HG03558 (cell line): ENCODE data around the gene PNKD.
"Not testable (repeated sequence)": the region's sequence is repeated elsewhere in the genome, so short reads cannot be mapped to it uniquely, and the experiment has no call there.

ENCODE experiments used
- ATAC-seq: cut with Tn5 transposase; IDR thresholded peaks from one replicate; pipeline ENCODE4 v1.9.1; 2021; ENCODE audit warnings: moderate number of reproducible peaks; ENCODE audit not compliant: unreplicated experiment; ENCODE audit errors: extremely low read depth

Gene PNKD

DNA sequence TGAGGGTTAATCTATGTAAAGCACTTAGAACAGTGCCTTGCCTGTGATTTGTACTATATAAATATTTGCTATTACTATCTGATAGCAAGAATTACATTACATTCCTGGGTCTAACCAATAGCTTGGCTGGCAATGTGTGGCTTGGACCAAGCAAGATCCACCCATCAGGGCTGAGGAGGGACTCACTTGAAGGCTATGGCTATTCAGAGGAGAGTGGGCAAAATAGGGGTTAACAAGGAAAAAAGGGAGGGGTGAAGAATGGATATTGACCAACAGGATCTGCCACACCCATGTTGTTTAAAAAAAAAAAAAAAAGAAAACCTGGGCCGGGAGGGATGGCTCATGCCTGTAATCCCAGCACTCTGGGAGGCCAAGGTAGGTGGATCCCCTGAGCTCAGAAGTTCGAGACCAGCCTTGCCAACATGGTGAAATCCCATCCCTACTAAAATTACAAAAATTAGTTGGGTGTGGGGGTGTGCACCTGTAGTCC is 42.0 kb downstream of the PNKD start:
- no peak for ATAC-seq

DNA sequence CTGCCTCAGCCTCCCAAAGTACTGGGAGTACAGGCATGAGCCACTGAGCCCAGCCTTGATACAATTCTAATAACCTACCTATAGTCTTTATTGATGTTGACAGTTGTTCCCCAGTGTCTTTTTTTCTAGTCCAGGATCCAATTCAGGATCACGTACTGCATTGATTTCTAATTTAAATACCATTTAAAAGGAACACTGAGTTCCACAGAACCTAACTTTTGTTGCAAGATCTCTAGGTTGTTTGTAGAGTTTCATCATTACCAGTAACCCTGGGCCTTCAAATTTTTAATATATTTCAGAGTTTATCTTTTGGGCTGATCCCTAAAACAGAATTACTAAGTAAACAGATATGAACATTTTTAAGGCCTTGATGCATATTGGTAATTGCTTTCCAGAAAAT is 43.0 kb downstream of the PNKD start:
- ATAC-seq: no peak

DNA sequence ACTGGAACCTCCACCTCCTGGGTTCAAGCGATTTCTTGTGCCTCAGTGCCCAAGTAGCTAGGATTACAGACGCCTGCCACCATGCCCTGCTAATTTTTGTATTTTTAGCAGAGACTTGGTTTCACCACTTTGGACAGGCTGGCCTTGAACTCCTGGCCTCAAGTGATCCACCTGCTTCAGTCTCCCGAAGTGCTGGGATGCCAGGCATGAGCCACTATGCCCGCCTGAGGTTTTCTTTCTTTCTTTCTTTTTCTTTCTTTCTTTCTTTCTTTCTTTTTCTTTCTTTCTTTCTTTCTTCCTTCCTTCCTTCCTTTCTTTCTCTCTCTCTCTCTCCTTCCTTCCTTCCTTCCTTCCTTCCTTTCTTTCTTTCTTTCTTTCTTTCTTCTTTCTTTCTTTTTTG is 44.4 kb downstream of the PNKD start:
- ATAC-seq: not testable (repeated sequence)

DNA sequence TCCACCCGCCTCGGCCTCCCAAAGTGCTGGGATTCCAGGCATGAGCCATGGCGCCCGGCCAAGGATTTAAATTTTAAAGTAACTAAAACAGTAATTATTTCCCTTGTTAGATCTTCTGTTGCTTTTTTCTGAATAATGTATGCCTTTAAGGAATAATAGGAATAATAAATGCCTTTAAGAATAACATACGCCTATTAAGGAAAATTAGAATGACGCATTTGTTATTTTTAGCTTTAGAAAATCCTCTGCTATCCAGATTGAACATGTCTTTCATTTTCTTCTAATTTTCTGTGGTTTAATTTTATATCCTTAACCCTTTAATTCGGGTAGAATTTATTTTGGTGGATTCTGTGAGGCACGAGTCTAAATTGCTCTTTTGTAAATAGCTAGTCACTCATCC is 45.1 kb downstream of the PNKD start:
- no peak for ATAC-seq

DNA sequence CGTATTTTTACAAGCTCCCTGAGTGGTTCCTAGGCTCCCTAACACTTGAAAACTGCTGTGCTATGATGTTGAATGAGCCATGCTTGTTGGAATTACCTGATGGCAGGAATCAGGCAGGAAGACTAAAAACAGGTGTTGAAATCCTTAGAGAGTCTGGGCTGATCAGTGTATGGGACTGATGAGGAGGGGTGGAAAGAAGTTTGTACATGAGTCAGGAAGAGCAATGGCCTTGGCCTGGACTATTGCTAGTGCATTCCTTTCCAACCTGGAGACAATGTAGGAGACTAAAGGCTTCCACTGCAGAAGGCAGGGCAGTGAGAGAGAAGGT is 46.9 kb downstream of the PNKD start:
- ATAC-seq: no peak

DNA sequence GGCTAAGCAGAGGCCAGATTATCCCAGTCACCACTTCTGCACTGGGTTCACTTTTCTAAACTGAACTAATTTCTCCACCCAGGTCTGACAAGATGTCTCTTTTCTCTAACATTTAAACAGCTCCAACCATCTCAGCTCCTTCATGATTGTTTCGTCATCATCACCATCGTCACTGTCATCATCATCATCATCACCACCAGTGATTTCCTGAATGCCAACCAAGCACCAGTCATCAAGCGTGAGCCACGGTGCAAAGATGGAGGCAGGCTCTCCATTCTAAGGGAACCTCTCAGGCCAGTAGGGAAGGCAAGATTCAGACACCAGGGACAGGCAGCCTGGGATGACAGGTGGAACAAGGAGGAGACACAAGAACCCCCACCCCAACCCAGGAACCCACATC is 47.5 kb downstream of the PNKD start:
- no peak for ATAC-seq

DNA sequence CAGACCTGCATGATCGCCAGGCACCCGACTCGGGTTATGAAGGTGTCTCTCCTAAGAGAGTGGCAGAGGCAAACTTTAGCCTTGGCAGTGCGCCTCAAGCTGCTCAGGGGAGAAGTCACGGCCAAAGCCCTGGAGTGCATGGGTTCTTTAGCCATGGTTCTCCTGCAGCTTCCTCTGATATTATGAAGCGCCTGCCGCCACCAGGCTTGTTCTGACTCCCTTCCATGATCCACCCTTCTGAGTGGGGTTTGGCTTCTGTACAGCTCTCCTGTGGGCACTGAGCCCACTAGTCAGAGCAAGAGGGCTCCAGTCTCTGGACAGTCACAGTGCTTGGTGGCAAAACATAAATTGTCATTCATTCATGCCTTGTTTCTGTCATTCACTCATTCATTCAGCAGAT is 47.9 kb downstream of the PNKD start:
- ATAC-seq: no peak

DNA sequence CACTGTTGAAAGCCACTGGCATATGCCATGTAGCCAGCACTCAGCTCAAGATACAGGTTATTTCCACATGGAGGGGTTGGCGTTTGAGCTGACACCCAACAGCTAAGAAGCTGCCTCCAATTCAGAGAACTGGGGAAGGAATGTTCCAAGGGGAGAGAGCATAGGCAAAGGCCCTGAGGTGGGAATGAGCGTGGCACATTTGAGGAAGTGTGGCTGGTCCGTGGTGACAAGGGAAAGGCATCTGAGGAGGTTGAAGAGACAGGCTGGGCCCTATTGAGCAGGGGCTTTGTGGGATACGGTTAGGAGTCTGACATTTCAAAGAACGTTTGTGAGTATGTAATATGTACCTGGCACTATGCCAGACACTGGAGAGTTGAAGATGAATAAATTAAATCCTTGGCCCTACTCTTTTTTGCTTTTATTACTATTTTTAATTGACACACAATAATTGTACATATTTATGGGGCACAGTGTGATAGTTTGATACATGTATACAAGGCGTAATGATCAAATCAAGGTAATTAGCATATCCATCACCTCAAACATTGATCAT is 49.6 kb downstream of the PNKD start:
- ATAC-seq: no peak

DNA sequence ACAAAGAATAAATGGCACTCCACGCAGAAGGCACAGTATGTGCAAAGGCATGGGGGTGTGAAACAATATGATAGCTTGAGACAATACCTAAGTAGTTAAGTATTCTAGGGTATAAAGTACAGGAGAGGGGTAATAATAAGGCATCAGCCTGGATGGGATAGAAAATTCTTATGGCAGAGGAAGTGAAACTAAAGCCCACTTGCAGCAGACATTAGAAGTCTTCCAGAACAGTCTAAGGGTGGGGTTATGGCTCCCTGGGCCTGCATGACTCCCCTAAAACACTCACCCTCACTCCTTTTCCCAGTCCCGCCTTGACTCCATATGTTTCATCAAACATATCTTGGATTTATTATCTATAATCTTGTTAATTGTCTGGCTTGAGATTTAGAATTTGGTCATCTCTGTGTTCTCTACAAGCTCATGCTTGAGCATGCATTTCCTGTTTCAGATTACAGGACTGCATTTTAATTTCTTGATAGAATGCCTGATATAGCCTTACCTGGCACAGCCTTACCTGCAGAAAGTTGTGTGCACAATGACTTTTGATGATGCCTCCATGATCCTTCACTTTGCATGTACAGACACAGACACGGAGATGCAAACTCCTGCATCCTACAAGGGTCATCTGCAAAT is 50.5 kb downstream of the PNKD start:
- ATAC-seq: no peak

DNA sequence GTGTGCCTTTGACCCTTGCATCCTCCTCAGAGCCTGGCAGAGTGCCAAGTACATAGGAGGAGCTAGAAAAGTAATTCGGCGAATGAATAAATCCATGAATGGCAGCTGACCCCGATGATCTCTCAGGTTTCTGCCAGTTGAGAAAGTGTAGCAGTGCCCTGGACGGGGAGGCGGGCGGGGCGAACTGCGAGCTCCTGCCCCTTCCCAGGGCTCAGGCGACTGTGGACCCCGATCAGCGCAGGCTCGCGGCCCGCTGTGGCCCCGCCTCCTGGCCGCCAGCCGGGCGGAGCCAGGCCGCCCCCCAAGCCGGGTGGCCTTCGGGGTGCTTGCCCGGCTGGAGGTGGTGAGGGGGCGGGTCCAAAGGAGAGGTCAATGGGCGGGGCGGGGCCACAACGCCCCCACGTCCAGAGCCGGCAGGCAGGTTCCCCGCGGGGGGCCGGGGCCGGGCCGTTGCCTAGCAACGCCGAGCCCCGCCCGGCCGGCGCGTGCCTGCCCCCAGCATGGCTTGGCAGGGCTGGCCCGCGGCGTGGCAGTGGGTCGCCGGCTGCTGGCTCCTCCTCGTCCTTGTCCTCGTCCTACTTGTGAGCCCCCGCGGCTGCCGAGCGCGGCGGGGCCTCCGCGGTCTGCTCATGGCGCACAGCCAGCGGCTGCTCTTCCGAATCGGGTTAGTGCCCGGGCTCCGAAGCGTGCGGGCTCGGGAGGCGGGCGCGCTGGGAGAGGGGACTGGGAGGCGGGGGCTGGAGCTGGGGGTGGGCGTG is 52.6 kb downstream of the PNKD start:
- ATAC-seq: peak; percentile 50

DNA sequence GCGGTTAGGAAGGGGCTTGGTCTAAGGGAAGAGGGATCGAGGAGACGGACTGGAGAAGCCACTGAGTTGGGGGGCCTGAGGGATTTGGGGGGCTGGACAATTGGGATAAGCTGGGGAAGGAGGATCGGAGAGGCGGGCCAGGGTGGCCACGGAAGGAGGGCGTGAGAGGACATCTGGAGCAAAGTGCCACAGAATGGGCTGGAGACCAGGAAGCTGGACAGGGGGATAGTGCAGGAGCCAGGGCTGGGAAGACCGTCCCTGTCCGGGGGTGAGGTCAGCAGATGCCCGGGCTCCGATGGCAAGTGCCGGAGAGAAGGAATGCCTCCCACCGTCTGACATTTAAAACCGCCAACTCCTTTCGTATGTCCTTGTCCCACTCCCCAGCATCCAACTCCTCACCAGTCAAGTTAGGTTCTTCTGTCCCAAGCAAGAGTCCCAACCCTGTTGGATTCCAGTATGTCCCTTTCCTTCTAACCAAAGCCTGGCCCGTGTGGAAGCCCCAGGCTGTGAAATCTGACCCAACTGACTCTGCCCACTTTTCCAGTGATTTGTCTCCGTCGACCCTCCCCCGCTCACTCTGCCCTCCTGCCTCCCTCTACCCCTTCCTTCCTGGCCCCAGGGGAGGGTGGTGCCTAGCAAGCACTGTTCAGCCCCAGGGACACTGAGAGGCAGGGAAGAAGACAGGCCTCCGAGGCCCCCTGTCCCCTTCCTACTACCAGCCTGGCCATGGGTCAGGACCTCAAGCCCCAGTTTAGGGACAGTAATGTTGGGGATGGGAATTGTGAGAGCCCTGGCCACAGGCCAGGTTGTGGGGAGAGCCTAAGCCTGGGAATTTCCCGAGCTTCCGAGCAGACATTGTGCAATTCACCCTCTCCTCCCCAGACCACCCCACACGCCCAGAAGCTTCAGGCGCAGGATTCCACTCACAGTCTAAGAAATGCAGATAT is 53.5 kb downstream of the PNKD start:
- ATAC-seq: no peak

DNA sequence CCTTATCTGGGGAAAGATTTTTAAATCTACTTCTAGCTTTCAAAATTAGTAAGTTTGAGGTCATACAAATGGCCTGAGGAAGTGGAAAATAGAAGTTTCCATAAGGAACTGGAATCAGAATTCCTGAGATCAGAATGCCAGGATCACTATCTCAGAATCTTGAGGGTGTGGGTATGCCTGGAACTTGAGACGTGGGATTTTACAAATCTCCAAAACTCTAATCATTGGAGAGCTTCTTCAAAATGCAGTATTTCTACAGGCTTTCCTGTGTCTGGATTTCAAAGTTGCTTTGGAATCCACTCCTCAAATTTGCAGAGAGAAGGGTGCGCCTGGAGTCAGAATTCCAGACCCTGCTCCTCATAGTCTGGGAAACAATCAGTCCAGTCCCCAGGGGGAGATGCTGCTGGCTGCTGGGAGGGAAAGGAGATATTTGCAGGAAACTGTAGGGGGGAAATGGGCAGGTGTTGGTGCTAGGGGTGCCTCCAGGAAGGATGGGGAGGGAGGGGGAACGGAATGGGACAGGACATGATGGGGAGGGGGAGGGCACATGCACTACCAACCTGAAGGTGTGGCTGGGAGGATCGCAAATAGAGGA is 55.3 kb downstream of the PNKD start:
- ATAC-seq: no peak

DNA sequence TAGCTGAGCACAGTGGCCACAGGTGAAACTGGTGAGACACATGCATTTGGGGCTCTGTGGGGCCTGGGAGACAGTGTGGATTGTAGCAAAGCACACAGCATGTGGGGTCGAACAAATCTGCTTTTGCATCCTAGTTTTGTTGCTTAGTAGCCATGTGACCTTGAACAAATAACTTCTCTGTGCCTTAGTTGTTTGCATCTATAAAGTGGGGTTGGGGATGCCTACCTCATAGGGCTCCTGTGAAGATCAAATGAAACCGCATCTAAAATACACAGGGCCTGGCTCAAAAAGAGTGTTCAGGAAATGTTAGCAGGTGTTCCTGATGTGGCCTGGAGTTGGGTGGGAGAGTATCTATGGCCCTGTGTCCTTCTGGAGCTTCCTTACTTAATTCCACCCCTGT is 56.0 kb downstream of the PNKD start:
- ATAC-seq: no peak

DNA sequence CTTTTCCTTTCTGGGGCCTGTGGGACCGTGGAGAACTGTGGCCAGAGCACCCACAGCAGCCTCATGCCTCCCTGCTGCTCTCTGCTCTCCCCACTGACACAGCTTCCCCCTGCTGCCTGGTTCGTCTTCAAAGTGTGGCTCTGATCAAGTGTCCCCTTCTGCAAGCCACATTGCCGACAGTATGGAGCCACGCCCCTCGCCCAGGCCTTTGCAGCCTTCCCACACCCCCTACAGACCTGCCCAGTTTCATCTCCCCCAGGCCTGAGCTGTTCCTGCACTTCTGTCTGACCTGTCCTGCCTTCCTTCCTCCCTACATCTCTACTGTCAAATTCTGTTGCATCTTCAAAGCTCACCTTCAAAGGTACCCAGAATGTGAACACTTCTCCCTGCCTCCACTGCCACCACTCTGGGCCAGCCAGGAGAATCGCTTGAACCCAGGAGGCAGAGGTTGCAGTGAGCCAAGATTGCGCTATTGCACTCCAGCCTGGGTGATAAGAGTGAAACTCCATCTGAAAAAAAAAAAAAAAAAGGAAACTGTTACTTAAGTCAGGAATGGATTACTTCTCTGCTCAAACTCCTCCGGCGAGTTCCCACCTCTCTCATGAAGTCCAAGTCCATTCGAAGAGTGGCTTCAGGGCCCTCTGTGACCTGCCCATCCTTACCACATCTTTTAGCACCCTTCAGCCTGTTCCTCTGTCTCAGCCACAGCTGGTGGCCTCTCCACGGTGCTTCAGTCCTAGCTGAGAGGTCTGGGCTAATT is 57.3 kb downstream of the PNKD start:
- ATAC-seq: no peak

DNA sequence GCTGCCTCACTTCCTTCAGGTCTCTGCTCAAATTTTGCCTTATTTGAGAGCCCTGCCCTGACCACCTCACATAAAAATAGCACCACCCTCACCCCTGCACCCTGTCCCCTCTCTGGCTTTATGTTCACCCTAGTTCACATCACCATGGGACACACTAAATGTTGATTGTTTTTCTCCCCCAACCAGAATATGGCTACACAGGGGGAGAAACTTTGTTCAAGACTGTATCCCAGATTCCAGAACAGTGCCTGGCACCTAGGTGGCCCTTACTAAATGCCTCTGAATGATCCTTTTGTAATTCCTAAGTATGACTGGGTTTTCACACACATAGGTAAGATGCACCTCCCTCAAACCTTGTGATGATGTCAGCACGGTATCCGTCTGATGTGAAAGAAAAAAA is 58.0 kb downstream of the PNKD start:
- ATAC-seq: no peak

DNA sequence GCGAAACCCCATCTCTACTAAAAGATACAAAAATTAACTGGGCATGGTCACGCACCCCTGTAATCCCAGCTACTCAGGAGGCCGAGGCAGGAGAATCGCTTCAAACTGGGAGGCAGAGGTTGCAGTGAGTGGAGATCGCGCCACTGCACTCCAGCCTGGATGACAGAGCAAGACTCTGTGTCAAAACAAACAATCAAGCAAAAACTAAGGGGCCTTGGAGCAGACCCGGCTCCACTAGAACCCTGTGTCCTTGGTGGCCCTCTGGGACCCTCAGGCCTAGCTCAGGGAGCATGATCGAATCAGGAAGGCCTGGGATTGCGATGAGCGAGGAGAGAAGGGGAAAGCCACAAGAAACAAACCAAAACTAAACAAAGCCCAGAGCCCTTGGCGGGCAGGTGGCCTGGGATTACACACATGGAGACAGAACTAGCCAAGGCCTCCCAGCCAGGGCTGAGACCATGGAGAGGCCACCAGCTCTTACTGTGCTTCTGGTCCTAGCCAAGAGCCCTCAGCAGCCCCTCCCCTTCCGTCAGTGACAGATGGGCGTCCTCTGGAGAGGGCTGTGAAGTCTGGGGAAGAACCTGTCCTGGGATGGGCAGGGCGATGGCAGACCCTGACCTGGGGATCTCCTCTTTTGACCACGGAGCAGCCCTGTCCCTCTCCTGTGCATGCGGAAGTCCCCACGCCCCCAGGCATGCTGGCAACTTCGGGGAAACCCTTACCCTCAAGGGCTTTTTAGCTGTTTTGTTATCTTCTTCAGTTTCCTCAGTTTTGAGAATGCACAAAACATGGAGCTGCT is 58.9 kb downstream of the PNKD start:
- no peak for ATAC-seq

DNA sequence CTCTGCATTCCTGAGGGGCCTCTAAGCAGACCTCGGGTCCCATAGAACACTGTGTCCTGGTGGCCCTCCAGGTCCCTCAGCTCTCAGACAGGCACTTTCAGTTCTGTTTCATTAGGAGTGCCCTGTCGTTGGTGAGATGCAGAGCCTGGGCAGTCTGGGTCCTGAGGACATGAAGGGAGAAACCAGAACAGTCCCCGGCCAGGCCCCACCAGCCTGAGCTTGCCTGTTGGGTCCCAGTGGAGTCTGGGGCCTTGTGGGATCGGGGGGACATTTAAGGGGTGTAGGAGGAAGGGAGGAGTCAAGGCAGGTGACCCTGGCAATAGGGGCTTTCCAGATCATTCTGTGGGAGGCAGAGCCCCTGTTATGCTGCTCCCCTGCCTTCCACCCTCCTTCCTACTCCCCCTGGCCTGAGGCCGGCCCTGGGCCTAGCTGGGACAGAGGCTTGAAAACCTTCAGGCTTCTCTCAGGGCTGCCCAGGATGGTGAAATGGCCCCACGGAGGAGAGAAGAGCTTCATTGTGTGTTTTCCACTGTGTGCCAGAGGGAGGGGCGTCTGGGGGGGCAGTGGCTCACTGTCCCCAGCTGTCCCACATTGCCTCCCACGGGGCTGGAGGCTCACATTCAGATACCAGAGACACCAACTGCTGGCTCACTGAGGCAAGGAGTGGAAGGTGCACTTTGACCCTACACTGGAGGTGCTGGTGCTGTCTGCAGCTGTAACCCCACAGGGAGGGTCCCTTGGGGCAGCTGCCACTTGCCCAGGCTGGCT is 59.7 kb downstream of the PNKD start:
- ATAC-seq: no peak

DNA sequence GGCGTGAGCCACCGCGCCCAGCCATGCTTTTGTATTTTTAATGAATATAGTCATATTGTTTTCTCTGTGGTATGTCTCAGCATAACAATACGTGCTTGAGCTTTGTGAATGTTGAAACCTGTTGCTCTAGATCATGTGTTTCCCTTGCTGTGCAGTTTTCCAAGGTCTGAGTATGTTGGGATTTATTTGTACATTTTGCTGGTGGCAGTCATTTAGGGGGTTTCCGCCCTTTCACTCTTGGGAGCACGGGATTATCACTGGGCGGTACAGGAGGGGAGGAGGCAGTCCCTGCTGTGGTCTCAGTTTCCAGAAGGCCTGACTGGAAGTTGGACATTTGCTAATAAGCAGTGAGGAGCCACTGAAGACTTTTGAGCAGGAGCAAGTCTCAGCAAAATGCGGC is 61.4 kb downstream of the PNKD start:
- no peak for ATAC-seq
